GM21717 (cell line): ENCODE results near the gene IGDCC3.

ENCODE experiments used
- ATAC-seq: cut with Tn5 transposase; IDR thresholded peaks from one replicate; pipeline ENCODE4 v1.9.1; 2021; ENCODE audit warnings: mild to moderate bottlenecking, moderate library complexity; ENCODE audit not compliant: unreplicated experiment

Gene IGDCC3

DNA sequence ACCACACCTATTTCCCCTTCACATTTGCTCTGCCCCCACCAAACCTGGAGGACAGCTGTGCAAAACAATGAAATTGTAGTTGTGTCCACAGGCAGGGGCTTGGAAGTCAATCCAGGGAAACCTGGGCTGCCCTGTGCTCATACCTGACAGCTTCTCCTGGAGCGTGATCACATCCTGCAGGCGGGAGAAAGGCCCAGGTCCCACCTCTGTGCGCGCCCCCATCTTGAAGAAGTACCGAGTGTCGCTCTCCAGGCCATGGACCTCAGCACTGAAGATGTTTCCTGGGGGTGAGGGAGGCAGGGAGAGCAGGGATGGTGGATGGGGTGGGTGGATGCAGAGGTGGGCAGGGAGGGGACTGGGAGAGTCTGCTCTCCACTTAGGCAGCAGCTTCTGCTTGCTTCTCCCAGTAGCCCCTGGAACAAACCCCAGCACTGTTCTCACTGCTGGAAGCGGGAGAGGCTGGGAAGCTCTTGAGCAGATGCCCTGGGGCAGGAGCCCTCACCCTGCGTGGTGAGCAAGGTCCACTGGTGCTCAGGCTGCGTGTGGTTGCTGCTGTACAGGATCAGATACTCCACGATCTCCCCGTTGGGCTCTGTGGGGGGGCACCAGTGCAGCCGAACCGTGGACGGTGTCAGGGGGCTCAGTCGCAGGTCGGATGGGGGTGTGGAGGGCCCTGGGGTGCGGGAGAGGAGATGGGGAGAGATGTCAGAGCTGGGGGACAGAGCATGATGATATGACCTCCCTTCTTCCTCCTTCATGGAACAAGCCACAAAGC lies 10.7 kb upstream of the IGDCC3 start:
- ATAC-seq: no peak

DNA sequence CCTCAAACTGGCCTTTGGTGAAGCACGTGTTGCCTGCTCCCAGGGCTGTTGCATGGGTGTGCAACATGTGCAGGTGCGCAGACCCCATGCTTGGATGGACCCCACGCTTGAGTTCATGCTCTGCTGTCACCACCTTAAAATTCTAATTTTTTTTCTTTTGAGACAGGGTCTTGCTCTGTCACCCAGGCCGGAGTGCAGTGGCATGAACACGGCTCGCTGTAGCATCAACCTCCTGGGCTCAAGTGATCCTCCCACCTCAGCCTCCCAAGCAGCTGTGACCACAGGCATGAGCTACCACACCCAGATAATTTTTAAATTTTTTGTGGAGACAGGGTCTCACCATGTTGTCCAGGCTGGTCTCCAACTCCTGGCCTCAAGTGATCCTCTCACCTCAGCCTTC lies 9.1 kb upstream of the IGDCC3 start:
- no peak for ATAC-seq

DNA sequence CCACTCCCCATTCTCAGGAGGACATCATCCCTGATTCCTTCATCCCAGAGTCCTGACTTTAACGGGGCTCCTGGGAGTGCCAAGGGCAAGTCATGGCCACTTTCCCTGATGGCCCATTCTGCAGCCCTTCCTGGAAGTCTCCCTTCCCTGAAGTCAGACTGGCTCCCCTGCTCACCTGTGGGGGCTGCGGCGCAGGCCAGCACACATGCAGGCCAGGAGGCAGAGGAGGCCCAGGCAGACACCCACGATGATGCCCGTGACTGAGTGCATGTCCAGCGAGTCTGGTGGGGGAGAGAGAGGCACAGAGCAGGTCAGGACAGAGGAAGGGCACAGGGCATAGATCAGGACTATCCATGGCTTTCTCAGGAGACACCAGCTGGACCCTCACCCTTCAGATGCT lies 8.6 kb upstream of the IGDCC3 start:
- no peak for ATAC-seq

DNA sequence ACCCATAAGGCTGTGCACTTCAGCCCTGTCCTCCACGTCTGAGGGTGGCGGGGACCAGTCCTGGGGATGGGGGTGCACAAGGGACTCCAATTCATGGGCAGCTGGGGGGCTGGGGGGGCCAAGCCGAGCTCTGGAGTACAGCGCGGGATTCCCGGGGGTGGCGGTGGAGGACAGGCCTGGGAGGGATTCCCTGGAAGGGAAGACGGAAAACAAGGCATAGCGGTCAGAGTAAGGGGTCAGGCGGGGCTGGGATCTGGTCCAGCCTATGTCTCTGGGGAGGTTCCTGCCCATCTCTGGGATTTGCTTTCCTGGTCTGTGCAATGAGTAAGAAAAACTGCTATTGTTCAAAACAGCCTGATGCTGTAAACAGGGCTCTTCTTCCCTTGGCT lies 8.1 kb upstream of the IGDCC3 start:
- no peak for ATAC-seq

DNA sequence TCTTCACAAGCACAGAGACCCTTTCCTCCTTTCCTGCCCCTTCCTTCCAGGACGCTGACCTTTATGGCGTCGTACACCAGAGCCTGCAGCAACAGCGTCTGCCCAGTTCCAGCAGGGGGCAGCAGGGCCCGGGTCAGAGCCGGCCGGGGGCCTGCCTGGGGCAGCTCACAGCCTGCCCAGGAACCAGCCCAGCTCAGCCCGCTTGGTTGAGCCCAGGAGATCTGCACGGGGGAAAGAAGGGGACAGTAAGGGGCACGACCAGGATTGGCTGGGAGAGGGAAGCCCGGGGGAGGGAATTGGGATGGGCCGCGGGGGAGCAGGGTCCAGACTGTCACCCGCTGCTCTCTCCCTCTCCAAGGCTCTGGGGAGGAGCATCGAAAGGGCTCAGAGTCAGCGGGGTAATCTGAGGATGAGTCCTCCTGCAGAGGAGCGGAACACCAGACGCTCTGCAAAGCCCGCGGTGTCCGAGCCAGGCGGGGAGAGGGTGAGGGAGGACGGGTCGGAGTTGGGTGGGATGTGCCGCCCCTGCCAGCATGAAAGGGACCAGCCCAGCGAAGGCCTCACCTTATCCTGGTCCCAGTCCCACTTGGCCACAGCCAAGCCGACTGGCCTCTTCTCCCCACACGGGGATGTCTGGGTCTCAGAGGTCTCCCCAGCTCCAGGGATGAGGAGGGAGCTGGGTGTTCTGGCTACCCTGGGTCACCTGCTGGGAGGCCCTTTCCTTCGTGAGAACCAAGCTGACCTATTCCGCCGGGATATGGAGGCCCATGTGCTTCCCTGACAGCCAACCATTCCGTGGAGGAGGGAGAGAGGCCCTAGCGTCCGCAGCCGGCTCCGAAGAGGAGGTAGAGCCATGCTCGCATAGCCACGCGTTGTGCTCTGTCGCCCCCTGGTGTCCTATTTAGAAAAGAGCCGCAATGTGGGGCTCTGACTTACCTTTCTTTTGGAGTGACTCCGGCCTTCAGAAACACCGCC lies 7.4 kb upstream of the IGDCC3 start:
- ATAC-seq: no peak

DNA sequence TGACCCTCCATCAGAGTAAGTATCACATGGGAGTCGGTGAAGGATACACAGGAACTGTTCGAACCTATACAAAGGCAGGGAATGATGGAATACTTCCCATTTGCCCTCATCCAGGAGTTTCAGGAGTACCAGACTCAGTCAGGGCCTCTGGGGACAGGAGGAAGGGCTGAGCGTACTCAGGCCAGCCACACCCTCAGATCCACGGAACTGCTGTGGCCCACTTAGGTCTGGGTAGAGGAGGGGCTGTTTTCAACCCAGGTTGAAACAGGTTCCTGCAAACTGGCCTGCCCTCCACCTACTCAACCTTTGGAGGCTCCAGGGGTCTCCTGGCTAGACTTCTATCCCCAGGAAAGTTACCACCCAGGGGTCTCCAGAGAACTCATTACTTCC lies 6.7 kb upstream of the IGDCC3 start:
- ATAC-seq: no peak

DNA sequence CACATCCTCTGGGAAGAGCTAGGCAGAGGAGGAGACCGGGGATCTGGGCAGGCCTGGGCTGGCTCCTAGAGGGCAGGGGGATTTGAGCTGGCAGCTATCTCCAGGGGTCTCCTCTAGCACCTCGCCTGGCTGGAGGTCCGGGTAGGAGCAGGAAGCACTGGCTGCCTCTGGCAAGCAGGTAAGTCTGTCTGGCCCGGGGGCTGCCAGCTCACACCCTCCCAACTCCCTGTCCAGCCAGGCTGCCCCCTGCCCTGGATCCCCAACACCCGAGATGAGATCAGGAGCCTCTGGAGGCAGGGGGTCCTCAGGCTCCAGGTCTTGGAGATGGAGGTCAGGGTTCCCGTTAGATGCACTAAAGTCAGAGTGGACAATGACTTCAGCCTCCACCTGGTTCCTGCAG lies 6.2 kb upstream of the IGDCC3 start:
- ATAC-seq: no peak

DNA sequence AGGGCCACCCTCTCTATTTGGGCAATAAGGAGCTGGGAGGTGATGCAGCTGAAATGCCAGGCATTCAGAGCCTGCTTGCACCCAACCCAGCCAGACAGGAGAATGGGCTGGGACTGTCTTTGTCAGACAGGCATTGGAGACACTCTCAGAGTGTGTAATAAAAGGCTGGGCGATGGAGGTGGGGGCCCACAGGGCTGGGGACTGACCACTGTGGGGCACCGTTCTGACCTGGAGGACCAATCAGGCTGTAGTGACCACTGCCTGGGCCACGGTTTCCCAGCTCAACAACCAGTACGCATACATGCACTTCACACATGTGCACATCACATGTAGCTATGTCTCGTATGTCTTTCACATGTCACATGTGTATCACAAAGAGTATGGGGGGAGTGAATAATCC lies 5.7 kb upstream of the IGDCC3 start:
- ATAC-seq: no peak

DNA sequence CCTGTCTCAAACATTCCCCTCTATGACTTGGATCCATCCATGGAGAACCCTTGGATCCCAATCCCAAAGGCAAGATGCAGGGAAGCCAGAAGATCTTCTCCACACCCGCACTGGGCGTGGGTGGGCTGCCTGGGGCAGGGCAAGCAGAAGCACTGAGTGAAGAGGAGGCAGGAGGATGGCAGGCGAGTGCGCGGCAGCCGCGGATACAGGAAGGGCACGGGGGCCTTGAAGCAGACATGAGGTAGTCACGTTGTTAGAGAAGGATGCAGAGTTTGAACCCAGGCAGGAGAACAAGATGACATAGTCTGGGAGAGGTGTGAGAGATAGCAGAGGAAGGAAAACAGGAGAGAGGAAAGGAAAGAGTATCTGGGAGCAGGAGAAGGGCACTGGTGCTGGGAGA lies 5.1 kb upstream of the IGDCC3 start:
- no peak for ATAC-seq

DNA sequence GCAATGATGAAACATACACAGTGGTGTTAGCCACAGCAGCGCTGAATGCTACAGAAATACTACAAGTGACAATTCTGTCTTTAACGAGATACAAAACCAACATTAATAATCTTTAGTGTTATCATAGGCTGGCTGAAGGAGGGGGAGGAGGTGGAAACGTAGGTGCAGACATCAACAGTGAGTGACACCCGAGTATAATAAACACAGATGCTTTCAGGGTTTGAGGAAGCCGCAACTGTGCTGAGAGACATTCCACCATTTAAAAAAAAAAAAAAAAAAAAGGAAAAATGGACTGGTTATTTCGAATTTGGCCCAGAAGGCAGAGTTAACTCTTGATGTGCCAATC lies 4.3 kb upstream of the IGDCC3 start:
- no peak for ATAC-seq

DNA sequence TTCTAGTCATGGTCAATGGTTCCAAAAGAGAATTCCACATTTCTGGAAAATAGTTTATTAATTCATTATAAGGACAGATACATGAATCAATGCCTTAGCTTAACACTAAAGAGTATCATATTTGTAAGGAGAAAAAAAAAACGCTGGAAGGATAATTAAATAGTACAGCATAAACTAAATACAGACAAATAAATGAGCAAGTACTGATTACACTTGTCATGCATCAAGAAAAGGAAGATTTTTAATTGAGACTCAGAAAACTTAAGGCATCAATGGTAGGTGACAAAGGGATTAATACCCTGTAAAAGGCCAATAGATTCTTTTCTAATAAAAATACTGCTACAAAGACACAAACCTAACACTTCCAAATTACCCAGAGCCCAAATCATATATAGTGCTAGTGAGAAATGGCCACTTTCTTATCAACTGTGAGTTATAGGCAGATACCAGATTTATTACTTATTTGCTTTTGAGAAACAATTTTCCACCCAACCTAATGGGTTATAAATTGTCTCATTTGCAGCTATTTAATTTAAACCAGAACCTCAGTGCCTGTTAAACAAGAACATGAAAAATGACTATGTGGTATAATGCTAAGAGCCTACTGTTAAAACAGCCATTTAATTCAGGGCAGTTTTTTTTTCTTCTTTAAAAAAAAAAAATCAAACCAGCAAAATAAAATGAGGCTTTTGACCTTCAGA lies 3.8 kb upstream of the IGDCC3 start:
- no peak for ATAC-seq

DNA sequence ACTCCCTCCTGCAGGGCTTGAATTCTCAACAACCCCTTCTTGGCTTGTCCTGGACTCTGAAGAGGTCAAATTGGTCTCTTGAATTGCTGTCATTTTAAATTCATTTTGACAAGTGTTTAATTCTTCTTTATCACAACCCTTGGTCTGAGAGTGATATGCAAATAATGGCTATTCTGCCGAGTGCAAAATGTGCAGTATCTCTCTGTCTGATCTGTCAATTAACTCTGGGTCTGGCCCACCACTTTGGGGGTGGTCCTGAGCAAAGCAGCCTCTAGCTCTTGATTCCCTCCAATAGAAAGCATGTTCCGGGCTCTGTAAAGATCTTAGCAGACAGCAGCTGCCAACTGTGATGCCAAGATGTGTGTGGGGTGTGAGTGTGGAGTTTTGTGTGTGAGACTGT lies 2.2 kb upstream of the IGDCC3 start:
- ATAC-seq: no peak

DNA sequence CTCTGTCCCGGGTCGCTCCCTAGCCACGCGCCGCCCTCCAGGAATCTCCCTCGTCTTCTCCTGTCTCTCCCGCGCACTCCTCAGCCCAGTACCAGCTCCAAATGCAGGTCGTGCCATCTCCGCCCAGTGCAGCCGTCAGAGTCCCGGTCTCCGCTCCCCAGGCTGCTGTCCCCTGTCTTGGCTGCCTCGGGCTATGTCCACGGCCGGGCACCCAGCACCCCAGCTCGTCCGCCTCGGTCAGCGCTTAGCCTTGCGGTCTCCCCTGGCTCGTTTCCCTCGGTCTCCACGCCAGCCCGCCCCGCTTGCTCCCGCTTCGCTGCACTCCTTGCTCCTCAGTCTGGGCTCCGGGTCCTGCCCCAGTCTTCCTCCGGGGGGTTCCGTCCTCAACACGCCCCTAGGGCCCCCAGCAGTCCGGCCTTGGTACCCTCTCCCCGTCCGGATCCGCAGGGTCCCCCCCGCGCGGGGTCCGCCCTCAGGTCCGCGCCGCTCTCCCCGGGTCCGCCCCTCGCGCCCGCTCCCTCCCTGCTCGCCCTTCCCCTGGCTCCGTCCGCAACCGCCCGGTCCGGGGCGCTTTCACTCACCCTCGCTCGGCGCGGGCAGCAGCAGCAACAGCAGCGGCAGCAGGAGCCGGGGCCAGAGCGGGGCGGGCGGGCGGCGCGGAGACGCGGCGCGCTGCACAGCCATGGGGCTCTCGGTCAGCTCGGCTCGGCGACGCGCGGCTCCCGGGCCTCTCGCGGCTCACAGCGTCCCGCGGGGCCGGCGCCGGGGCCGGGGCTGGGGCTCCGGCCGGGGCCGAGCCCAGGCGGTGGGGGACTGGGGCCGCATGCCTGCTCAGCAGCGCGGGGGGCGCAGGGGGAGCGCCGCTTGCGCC lies 462 bp downstream of the IGDCC3 start:
- no peak for ATAC-seq

DNA sequence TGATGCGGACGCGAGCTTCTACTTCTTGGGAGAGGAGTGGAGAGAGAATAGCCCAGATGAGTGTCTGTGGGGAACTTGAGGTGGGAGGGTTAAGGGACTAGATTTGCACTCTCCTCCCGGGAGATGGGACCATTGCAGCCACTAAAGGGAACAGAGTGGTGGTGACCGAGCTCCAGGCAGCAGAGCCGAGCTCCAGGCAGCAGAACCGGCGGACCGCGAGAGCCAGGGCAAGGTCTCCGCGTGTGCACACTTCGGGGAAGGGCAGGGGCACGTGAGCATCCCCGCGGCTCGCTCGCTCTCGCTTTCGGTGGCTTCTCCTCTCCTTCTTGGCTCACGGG lies 1.1 kb downstream of the IGDCC3 start:
- no peak for ATAC-seq

DNA sequence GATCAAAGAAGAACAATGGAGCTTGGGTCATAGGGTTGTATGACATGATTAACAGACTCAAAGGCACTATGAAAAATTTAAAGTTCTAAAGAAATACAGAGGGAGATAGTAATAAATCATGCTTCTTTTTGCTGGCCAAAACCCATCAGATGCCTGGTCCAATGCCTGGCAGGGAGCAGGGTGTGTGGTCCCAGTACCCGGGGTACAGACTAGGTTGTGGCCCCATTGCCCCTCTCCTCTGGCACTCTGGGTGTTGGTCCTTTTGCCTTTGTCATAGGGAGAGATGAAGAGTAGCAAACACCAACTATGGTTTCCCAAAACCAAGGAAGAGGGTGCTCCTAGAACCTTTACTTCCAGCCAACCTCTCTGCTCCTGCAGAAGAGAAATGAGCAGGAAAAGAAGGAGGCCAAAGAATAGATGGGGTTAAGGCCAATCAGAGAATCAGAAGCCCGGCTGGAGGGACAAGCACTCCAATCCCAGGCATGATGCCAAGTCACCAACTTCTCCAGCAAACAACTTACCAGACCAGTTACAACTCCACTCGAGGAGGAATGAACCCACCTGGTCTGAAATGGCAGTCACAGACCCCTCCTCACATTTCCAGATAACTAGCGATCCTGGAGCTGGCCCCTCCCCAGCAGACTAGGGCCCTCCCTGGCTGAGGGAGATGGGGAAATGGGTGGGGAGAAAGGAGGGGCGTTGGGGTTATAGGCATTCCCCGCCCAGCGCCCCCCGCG lies 1.8 kb downstream of the IGDCC3 start:
- no peak for ATAC-seq

DNA sequence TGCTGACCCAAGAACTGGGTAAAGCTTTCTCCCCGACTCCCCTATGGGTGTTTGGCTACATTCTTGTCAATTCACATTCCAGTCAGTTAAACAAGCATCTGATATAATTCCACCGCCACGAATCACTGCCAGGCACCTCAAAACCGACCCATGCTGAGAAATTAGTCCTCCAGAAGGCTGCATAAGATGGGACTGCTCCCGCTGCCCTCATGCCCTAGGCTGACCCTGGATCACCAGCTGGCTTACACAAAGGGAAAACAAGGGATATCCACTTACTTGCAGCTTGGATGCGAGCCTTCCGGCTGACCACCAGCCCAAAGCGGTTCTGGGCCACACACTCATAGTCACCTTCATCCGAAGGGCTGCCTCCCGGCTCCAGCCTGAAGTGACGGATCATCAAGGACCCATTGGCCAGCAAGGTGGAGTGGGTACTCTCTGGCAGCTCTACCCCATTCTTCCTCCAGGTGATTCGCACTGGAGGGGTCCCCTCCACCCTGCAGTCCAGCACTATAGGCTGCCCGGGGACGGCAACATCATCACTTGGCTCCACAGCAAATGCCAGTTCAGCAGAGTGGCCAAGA lies 2.9 kb downstream of the IGDCC3 start:
- ATAC-seq: no peak

DNA sequence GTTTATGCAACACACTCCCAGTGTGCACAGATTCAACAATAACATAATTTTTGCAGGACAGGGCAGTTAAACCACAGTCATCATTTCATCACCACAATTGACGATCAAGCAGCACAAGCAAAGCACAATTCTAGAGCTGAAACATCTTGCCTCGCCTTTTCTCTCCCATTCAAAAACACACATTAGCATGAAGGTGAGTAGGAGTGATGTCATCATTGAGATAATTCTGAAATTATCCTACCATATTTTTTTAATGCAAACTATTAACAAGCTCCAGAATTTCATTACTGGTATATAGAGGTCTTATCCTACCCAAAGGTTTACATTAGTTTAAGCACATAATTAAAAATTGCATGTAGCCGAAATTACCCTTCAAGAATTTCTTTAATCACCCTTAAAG lies 3.5 kb downstream of the IGDCC3 start:
- no peak for ATAC-seq

DNA sequence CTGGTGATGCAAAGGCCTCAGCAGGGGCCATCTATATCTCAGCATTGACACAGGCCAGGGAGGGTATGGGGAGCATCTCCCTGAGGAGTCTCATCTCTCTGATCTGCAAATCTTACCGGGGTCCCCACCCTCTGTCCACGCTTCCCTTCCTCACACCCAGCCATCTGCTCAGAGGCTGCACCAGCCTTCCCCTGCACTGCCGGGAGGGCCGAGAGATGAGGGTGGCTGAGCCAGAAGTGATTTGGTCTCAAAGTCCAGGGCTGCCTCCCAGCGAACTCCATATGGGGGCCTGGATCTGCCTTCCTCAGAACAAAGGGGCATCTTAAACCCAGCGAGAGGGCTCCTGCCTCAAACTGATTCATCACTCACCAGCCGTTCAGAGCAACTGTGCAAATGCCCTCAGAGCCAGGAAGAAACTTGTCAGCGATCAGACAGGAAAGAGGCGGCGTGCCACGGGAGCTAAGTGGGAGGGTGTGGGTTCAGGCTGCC lies 4.6 kb downstream of the IGDCC3 start:
- ATAC-seq: no peak

DNA sequence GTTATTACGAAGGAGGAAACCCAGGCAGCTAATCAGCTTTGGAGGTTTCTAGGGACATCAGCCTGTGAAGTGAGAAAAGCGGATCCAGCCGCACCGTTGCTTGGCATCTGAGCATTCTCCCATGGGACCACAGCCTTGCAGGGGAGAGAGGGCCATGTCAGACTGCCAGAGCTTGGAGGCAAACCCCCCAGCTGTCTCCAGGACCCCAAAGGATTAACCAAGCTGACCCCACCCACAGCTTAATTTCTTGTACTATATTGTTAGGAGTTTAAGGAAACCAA lies 5.1 kb downstream of the IGDCC3 start:
- ATAC-seq: no peak
